ENCODE measurements around the gene FBXO5.

DNA sequence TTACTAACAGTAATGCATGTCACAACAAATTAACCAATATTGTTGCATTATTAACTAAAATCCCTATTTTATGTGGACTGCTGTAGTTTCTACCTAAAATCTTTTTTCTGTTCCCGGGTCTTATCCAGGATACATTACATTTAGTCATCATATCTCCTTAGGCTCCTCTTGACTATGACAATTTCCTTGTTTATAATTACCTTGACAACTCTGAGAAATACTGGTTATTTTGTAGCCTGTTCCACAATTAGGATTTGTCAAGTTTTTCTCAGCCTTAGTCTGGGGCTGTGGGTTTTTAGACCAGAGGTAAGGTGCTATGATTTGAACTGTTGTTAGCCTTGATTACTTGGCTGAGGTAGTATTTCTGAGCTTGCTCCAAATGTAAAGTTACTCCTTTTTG lies 3.7 kb downstream of the FBXO5 start:
- TF ChIP-seq EZH2 (IDR thresholded peaks at IDR 0.05; ENCODE audit: insufficient read depth, poor library complexity, severe bottlenecking) (no peak), EZH2phosphoT487 (IDR thresholded peaks at IDR 0.05; ENCODE audit: insufficient read depth, low read depth) (no peak)

All from GM23248 (cell line).